ENCODE data around the gene TUBGCP3. TPM values are rescaled to one million over a fixed set of nuclear protein-coding genes. Genes with fewer than 3 reads are reported as not detected.
"Not testable (repeated sequence)": the region's sequence is repeated elsewhere in the genome, so short reads cannot be mapped to it uniquely, and the experiment has no call there.

TUBGCP3 gene
- total RNA-seq, 4 donors from 2014 or later: 21.9 to 60.9 (median 32.0) TPM

DNA sequence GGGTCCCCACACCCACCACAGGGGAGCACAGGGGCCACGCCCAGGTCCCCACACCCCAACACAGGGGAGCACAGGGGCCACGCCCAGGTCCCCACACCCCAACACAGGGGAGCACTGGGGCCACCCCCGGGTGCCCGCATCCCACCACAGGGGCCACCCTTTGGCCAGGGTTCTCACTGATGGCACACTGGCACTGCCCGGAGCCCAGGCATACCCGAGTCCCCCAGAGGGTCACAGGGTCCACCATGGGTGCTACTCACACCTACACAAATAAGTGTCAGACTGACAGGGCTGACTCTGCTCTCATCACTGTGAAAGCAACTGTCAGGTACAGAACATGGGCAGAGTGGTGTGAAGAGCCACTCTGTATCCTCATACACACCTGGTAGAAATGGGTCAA lies 98.8 kb downstream of the TUBGCP3 start:
- H3K9me3 ChIP-seq: no peaks in the 10 kb centered on the region
- no peaks in the 10 kb centered on the region for H3K27me3 ChIP-seq
- H3K36me3 ChIP-seq: peaks cover 26% of the 10 kb centered on the region
- H3K4me1 ChIP-seq: no peaks in the 10 kb centered on the region
- no peak for DNase-seq (ENCODE audit: low spot score in 2 of 2)
- WGBS: 96% methylated on average over 4 of the region's 6 CpGs
- TF ChIP-seq POLR2AphosphoS5 (IDR thresholded peaks at IDR 0.05): no peak
- TF ChIP-seq CTCF (IDR thresholded peaks at IDR 0.05): no peak
- H3K4me3 ChIP-seq: no peak overlapping the region
- no peak overlapping the region for H3K27ac ChIP-seq

- not testable (repeated sequence) for H3K9me3 ChIP-seq; H3K4me1 ChIP-seq; H3K27ac ChIP-seq; DNase-seq (ENCODE audit: low spot score in 2 of 2); H3K4me3 ChIP-seq; H3K27me3 ChIP-seq
- 89% methylated on average over 3 of the region's 7 CpGs for WGBS
- peaks cover 26% of the 10 kb centered on the region for H3K36me3 ChIP-seq
Observed at GRCh38 chr13:112488343-112489050, 99.5 kb downstream of the TUBGCP3 start.

DNA sequence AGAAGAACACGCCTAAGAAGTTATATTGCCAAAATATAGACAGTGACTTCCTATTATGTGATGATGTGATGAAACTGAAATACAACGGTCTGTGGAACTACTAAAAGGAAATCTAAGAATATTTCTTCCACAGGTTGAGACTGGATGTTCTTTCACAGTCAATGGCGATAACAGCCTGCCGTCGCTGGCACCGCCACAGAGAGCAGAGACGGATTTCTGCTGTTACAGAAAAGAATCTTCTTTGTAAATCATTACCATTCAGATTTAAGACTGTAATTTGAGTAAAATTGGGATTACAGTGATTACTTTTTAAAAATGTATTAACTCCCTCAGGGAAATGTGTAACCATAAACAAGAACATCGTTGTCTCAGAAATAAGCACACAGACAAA lies 100.8 kb downstream of the TUBGCP3 start:
- H3K27me3 ChIP-seq: no peaks in the 10 kb centered on the region
- DNase-seq (ENCODE audit: low spot score in 2 of 2): no peak
- peaks cover 26% of the 10 kb centered on the region for H3K36me3 ChIP-seq
- H3K27ac ChIP-seq: no peak overlapping the region
- TF ChIP-seq POLR2AphosphoS5 (IDR thresholded peaks at IDR 0.05) (no peak), CTCF (IDR thresholded peaks at IDR 0.05) (no peak), EP300 (IDR thresholded peaks at IDR 0.05) (no peak), POLR2A (IDR thresholded peaks at IDR 0.05) (no peak)
- H3K9me3 ChIP-seq: no peaks in the 10 kb centered on the region
- 77% methylated on average over 8 of the region's 8 CpGs for WGBS
- H3K4me3 ChIP-seq: no peak overlapping the region
- H3K4me1 ChIP-seq: no peaks in the 10 kb centered on the region

DNA sequence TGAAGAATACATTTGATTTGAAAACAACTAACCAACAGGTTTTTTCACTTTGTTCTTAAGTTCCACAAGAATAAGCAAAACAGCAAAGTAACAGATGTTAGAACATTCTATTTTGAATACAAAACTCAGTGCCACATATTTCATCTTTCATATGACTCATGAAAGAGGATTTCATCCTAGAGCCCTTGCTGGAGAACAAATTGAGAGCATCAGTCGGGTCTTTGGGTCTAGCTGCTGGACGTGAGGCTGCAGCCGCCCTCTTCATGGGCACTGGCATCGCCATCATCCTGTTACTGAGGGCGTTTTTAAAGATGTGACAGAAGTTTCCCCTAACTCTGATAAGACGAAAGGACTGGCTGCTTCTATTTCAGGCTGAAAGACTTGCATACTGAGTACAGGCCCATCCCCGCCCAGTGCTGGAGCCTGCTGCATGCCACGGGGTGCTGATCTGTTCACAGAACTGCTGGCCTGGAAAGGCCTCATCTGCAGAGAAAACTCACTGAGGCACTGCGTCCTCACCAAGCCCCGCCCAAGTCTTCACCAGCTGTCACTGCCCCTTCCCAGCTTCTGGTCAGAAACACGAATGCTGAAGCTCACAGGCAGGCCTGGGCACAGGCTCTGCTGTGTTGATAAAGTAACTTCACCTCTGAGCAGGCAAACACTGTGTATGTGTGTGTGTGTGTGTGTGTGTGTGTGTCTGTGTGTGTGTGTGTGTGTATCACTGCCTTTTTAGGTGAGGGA lies 101.4 kb downstream of the TUBGCP3 start:
- peaks cover 26% of the 10 kb centered on the region for H3K36me3 ChIP-seq

GRCh38 chr13:112485814-112486213 lies 102.1 kb downstream of the TUBGCP3 start:
- H3K27ac ChIP-seq; H3K9me3 ChIP-seq; H3K4me3 ChIP-seq; H3K27me3 ChIP-seq; H3K4me1 ChIP-seq; DNase-seq (ENCODE audit: low spot score in 2 of 2): not testable (repeated sequence)
- peaks cover 26% of the 10 kb centered on the region for H3K36me3 ChIP-seq
- 93% methylated on average over 21 of the region's 25 CpGs for WGBS

More for the DNA sequence above, 101.4 kb downstream of the TUBGCP3 start:
- Histone ChIP-seq H3K4me3 (no peak overlapping the region), H3K9me3 (no peaks in the 10 kb centered on the region), H3K27me3 (no peaks in the 10 kb centered on the region), H3K27ac (no peak overlapping the region), H3K4me1 (no peaks in the 10 kb centered on the region)
- TF ChIP-seq CTCF (IDR thresholded peaks at IDR 0.05) (no peak), EP300 (IDR thresholded peaks at IDR 0.05) (no peak), POLR2A (IDR thresholded peaks at IDR 0.05) (no peak), POLR2AphosphoS5 (IDR thresholded peaks at IDR 0.05) (no peak)
- no peak for DNase-seq (ENCODE audit: low spot score in 2 of 2)
- 81% methylated on average over 11 of the region's 11 CpGs for WGBS

DNA sequence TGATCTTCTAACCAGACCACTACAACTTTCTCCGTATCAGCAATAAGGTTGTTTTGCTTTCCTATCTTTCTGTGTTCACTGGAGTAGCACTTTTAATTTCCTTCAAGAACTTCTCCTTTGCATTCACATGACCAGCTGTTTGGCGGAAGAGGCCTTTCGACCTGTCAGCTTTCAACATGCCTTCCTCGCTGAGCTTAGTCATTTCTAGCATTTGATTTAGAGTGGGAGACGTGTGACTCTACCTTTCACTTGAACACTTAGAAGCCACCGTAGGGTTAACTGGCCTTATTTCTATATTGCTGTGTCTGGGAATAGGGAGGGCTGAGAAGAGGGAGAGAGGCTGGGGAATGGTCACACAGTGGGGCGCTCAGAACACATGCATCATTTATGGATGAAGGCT lies 104.7 kb downstream of the TUBGCP3 start:
- no peak for TF ChIP-seq EP300 (IDR thresholded peaks at IDR 0.05)
- no peak for TF ChIP-seq CTCF (IDR thresholded peaks at IDR 0.05)
- TF ChIP-seq POLR2AphosphoS5 (IDR thresholded peaks at IDR 0.05): no peak
- TF ChIP-seq POLR2A (IDR thresholded peaks at IDR 0.05): no peak
- peaks cover 21% of the 10 kb centered on the region for H3K36me3 ChIP-seq
- H3K4me1 ChIP-seq: no peaks in the 10 kb centered on the region
- H3K27me3 ChIP-seq: no peaks in the 10 kb centered on the region
- WGBS: 93% methylated on average over 7 of the region's 7 CpGs
- peaks cover 4% of the 10 kb centered on the region for H3K9me3 ChIP-seq
- H3K27ac ChIP-seq: no peak overlapping the region
- H3K4me3 ChIP-seq: no peak overlapping the region
- DNase-seq (ENCODE audit: low spot score in 2 of 2): no peak
